ENCODE measurements around the gene DOCK2.

GRCh38 chr5:170121321-170121720 lies 484.2 kb downstream of the DOCK2 start:
- TF ChIP-seq EP300 (IDR thresholded peaks at IDR 0.05): no peak
- TF ChIP-seq, protein P1, sequence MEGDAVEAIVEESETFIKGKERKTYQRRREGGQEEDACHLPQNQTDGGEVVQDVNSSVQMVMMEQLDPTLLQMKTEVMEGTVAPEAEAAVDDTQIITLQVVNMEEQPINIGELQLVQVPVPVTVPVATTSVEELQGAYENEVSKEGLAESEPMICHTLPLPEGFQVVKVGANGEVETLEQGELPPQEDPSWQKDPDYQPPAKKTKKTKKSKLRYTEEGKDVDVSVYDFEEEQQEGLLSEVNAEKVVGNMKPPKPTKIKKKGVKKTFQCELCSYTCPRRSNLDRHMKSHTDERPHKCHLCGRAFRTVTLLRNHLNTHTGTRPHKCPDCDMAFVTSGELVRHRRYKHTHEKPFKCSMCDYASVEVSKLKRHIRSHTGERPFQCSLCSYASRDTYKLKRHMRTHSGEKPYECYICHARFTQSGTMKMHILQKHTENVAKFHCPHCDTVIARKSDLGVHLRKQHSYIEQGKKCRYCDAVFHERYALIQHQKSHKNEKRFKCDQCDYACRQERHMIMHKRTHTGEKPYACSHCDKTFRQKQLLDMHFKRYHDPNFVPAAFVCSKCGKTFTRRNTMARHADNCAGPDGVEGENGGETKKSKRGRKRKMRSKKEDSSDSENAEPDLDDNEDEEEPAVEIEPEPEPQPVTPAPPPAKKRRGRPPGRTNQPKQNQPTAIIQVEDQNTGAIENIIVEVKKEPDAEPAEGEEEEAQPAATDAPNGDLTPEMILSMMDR (IDR thresholded peaks at IDR 0.05): no peak
- no peak for TF ChIP-seq POLR2A (IDR thresholded peaks at IDR 0.05)
- TF ChIP-seq POLR2AphosphoS5 (IDR thresholded peaks at IDR 0.05): no peak
